Mammary epithelial cell (primary cell): Measurements from ENCODE around the gene PPM1J.

Source experiments
- EZH2 ChIP-seq: IDR thresholded peaks from 2 replicates; pipeline ENCODE4 v1.6.1; 2012; ENCODE audit warnings: low read length, inconsistent platforms, borderline replicate concordance
- TF ChIP-seq, protein P1 (sequence below), 2 donors: IDR thresholded peaks in 1 of 2; conservative IDR thresholded peaks in 1 of 2; 2 replicates each; pipeline ENCODE4 v1.5.1; 2011 to 2012; ENCODE audit warnings: inconsistent platforms in 2 of 2, low read length in 2 of 2, mild to moderate bottlenecking in 2 of 2, control low read depth in 1 of 2, low read depth in 1 of 2; ENCODE audit not compliant: insufficient read depth in 1 of 2; ENCODE audit errors: extremely low read depth in 1 of 2

GRCh38 chr1:112727716-112728115, 12.6 kb upstream of the PPM1J start:
- TF ChIP-seq, protein P1, sequence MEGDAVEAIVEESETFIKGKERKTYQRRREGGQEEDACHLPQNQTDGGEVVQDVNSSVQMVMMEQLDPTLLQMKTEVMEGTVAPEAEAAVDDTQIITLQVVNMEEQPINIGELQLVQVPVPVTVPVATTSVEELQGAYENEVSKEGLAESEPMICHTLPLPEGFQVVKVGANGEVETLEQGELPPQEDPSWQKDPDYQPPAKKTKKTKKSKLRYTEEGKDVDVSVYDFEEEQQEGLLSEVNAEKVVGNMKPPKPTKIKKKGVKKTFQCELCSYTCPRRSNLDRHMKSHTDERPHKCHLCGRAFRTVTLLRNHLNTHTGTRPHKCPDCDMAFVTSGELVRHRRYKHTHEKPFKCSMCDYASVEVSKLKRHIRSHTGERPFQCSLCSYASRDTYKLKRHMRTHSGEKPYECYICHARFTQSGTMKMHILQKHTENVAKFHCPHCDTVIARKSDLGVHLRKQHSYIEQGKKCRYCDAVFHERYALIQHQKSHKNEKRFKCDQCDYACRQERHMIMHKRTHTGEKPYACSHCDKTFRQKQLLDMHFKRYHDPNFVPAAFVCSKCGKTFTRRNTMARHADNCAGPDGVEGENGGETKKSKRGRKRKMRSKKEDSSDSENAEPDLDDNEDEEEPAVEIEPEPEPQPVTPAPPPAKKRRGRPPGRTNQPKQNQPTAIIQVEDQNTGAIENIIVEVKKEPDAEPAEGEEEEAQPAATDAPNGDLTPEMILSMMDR (conservative IDR thresholded peaks at IDR 0.05 in 1 of 2, IDR thresholded peaks at IDR 0.05 in 1 of 2; ENCODE audit: extremely low read depth in 1 of 2, insufficient read depth in 1 of 2, low read depth in 1 of 2, low read length in 2 of 2), result peak in 1 of 2 donors; percentile 34
- no peak for TF ChIP-seq EZH2
